Psoas muscle (tissue), 8 donors: ENCODE results near the gene PALB2. TPM values are rescaled to one million over a fixed set of nuclear protein-coding genes. Genes with fewer than 3 reads are reported as not detected.

ENCODE experiments used
- ATAC-seq, 4 donors: fragments of 200-7000 bp; cut with Tn5 transposase; one replicate each; pipeline ENCODE4 v1.9.1; 2020; ENCODE audit warnings: moderate library complexity in 3 of 4, mild to moderate bottlenecking in 2 of 4
- DNase-seq, 2 donors: peaks; one replicate each; pipeline ENCODE4 v3.0.0-alpha.2; 2020
- H3K27ac ChIP-seq: fragments of 200-600 bp; one replicate; pipeline ENCODE4 v1.8.0; 2022
- H3K27me3 ChIP-seq, 3 donors: fragments of 200-600 bp in 1 of 3; one replicate each; pipeline versions ENCODE4 v1.6.1 to v1.8.0; 2013 to 2022; ENCODE audit warnings: low read length in 2 of 3, mild to moderate bottlenecking in 2 of 3, moderate library complexity in 1 of 3; ENCODE audit not compliant: insufficient read depth in 3 of 3
- H3K36me3 ChIP-seq, 2 donors: fragments of 200-600 bp in 1 of 2; one replicate each; pipeline versions ENCODE4 v1.6.1 to v1.8.0; 2013 to 2022; ENCODE audit warnings: low read depth in 1 of 2, mild to moderate bottlenecking in 1 of 2, moderate library complexity in 1 of 2; ENCODE audit not compliant: insufficient read depth in 1 of 2
- H3K4me1 ChIP-seq: fragments of 200-600 bp; one replicate; pipeline ENCODE4 v1.8.0; 2022
- H3K4me3 ChIP-seq: fragments of 200-600 bp; one replicate; pipeline ENCODE4 v1.8.0; 2022; ENCODE audit warnings: mild to moderate bottlenecking
- H3K9me3 ChIP-seq: fragments of 200-600 bp; one replicate; pipeline ENCODE4 v1.8.0; 2022
- WGBS, 3 donors: extraction: QIAGEN DNeasy Blood & Tissue Kit; methylation state at CpG; one replicate each; pipeline versions ENCODE4 v1.1.6 to v1.1.7; 2013; 5-methylcytosine and 5-hydroxymethylcytosine counted together
- intact Hi-C, 2 donors: fragments of 100-400 bp; cut with DNase I; formaldehyde crosslinking; loops; one replicate each; pipeline versions ENCODE4 v1.11.0 to v1.14.2; 2022
- polyA plus RNA-seq, 3 donors: library from polyadenylated mRNA; stranded (reverse); fragments of 200-250 nt; gene quantifications; one replicate each; pipeline ENCODE4 v1.2.3, GENCODE V29; 2013
- total RNA-seq, 4 donors: library from RNA; stranded (reverse); fragmentation: NEBNext Ultra II Directional in 2 of 4; extraction: Animal tissue kit (Norgen Biotek cat#: 25700) in 2 of 4; gene quantifications; one replicate each; pipeline versions ENCODE4 v1.2.1 to v1.2.4, GENCODE V29; 2021 to 2023
- TF ChIP-seq, protein P1 (sequence below): fragments of 200-600 bp; IDR thresholded peaks from one replicate; pipeline ENCODE4 v1.8.0; 2022; ENCODE audit warnings: antibody characterized with exemption
- donor health status: healthy with polysubstance abuse.
- donor health status: DM: no; HTN: no; CAD: no; lungs with moderate emphysema.
- donor health status: Bipolar disorder and iron deficiency.
- donor health status: healthy.
- donor health status: DM: yes; HTN: yes; CAD: no.
- donor health status: DM: no; HTN: no; CAD: no.
- donor health status: DM: no; HTN: no; CAD: no.
- donor health status: DM: yes; HTN: yes; CAD: no.

PALB2 gene
- total and polyA plus RNA-seq, 7 donors, result 4.3 to 10.6 (median 6.2) TPM

DNA sequence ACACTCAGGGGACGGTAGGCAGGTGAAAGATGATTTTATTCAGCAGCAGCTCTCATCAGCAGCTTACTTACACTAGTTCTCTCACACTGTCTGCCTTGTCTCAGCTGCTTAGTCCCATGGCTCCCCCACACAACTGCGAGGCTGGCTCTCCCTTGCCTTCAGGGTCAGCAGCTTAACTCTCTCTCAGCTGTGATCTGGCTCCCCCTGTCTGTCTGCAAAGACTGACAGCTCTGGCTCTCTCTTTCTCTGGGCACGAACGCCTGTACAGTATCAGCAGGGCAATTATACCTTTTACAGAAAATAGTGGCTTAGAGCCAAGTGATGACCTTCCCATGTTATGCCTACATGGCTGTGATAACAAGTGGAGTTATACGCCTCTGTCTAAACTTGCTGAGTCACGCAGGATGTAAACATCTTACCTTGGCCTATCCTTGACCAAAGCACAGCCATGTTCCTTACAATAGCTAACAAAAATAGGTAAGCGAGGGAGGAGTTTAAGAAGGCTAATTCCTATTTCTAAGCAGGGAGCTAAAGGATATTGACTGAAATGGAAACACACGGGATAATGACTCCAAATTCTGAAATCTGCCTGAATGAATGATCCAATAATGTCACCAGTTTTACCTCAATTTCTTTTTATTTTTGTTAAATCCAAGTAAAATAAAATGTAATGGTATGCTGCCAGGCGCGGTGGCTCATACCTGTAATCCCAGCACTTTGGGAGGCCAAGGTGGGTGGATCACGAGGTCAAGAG lies 43.9 kb downstream of the PALB2 start:
- intact Hi-C loops, result loop anchor here (2.0 to 5.0 kb wide), 2 partner anchors 40 to 44 kb away; partner anchors contain the start of genes DCTN5 (in 1 of the 2), EARS2 (in 1 of the 2), PALB2 (in 1 of the 2) and UBFD1 (in 1 of the 2)
- peak overlapping the region; percentile 82 for H3K27ac ChIP-seq
- WGBS, 3 donors, result 83 to 85% (median 84%) methylated on average over 11 of the region's 11 CpGs

DNA sequence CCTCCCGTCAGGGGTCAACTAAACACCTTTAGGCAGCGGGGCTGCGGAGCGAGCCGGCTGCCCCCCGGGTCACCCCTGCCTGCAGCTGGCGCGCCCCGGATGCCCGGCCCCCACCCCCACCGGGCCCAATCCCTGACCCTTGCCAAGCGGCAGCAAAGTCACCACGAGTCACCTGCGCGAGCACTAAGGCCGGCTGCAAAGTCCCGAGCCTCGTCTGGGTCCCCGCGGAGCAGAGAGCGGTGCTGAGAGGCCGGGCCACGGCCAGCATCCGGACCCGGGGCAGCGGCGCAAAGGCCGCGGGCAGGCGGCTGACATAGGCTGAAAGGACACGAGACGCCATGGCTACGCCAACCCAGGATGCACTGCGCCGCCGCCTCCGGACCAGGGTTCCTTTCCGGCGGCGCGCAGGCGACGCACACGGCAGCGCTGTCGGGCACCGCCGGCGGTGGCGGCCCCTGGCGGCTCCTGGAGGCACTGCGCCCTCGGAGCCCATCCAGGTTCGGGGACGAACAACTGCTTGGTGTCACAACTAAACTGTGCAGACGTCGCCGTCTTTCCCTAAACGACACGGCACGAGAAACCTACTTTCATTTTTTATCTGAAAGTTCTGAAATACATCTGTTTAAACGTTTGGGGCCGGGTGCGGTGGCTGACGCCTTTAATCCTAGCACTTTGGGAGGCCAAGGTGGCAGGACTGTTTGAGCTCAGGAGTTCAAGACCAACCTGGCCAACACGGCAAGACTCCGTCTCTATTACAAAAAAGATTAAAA lies 45.0 kb downstream of the PALB2 start, which contains the start of gene NDUFAB1:
Gene NDUFAB1 (minus strand): TSS at position 366 of the 770 bp plus-strand sequence. CDS start 26 bp downstream, at position 340.
- intact Hi-C loops, result loop anchor here (1.0 to 5.0 kb wide), 3 partner anchors 39 to 45 kb away; partner anchors contain the start of genes EARS2 (in 2 of the 2), UBFD1 (in 2 of the 2), DCTN5 (in 1 of the 2) and PALB2 (in 1 of the 2)
- TF ChIP-seq, protein P1, sequence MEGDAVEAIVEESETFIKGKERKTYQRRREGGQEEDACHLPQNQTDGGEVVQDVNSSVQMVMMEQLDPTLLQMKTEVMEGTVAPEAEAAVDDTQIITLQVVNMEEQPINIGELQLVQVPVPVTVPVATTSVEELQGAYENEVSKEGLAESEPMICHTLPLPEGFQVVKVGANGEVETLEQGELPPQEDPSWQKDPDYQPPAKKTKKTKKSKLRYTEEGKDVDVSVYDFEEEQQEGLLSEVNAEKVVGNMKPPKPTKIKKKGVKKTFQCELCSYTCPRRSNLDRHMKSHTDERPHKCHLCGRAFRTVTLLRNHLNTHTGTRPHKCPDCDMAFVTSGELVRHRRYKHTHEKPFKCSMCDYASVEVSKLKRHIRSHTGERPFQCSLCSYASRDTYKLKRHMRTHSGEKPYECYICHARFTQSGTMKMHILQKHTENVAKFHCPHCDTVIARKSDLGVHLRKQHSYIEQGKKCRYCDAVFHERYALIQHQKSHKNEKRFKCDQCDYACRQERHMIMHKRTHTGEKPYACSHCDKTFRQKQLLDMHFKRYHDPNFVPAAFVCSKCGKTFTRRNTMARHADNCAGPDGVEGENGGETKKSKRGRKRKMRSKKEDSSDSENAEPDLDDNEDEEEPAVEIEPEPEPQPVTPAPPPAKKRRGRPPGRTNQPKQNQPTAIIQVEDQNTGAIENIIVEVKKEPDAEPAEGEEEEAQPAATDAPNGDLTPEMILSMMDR, result peak; percentile 100
- H3K4me3 ChIP-seq, result peak within 1 kb of the TSS; percentile 90

More for the DNA sequence above, 43.9 kb downstream of the PALB2 start:
- Histone ChIP-seq H3K4me3 (peak overlapping the region; percentile 90), H3K27me3 (no peaks in the 10 kb centered on the region), H3K4me1 (peaks cover 19% of the 10 kb centered on the region), H3K9me3 (no peaks in the 10 kb centered on the region), H3K36me3 (peaks cover under 1 to 39% of the 10 kb centered on the region in 2 donors)
- TF ChIP-seq, protein P1, result peak; percentile 31
- ATAC-seq, result peak; percentile 53 to 66 (median 64)
- DNase-seq, result peak in 1 of 2 donors; percentile 30

DNA sequence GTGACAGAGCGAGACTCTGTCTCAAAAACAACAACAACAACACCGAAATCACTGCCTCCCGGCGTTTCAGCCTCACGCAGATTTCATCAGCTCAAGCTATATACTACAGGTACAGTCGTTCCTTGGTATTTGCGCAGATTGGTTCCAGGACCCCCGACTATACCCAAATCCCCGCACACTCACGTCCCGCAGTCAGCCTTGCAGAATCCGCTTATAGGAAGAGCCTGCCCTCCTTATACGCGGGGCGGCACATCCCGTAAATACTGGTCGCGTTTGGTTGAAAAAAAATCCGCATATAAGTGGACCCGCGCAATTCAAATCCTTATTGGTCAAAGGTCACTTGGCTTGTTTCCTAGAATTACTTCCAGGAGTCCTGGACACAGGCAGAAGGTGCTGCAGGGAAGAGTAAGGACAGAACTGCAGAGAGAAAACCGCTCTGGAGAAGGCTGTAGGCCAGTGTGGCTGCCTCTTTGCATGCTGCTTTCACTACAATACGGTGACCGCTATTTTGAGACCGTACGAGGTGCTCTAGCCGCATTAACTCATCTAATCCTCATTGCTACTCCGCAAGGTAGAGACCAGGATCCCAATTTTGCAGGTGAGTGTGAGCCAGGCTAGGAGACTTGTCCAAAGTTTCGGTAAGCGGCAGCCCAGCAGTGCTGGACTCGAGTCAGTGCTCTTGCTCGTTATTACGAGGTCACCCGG lies 45.7 kb downstream of the PALB2 start:
- Histone ChIP-seq H3K27me3 (no peaks in the 10 kb centered on the region), H3K4me1 (peaks cover 19% of the 10 kb centered on the region), H3K27ac (peak overlapping the region; percentile 82), H3K36me3 (peaks cover 6 to 45% of the 10 kb centered on the region in 2 donors), H3K4me3 (peak overlapping the region; percentile 90), H3K9me3 (no peaks in the 10 kb centered on the region)
- no peak for DNase-seq
- 15 to 17% (median 16%) methylated on average over 34 of the region's 34 CpGs for WGBS, 3 donors
- ATAC-seq, result peak in 3 of 4 donors; percentile 0 to 4 (median 3)
- TF ChIP-seq, protein P1, result no peak
- intact Hi-C loops, result loop anchor here in 1 of 2 donors (5.0 kb wide), 1 partner anchor 38 kb away; the partner anchor contains the start of genes EARS2 and UBFD1

More for the DNA sequence above, 45.0 kb downstream of the PALB2 start, which contains the start of gene NDUFAB1:
- ATAC-seq (peak; percentile 96 to 99 (median 96)), DNase-seq (peak; percentile 94 to 96)
- peak within 1 kb of the TSS; percentile 82 for H3K27ac ChIP-seq
- peaks cover 19% of the 10 kb centered on the region for H3K4me1 ChIP-seq
- peaks cover 6 to 41% of the 10 kb centered on the region in 2 donors for H3K36me3 ChIP-seq
- no peaks in the 10 kb centered on the region for H3K27me3 ChIP-seq
- H3K9me3 ChIP-seq, result no peaks in the 10 kb centered on the region
- WGBS, 3 donors, result 1 to 2% (median 2%) methylated on average over 60 to 67 of the region's 67 CpGs

DNA sequence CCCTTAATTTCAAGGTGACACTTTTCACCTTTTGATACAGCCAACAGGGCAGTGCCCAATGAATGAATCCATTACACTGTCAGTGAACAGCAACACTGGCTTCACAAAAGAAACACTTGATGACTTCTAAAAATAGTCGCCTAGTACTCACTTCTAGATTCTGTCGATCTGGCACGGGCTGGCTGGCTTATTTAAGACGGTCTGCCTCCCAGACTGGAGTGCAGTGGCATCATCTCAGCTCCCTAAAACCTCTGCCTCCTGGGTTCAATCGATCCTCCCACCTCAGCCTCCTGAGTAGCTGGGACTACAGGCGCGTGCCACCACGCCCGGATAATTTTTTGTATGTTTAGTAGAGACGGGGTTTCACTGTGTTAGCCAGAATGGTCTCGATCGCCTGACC lies 46.9 kb downstream of the PALB2 start:
- no peaks in the 10 kb centered on the region for H3K9me3 ChIP-seq
- H3K27ac ChIP-seq, result peak overlapping the region; percentile 82
- H3K4me3 ChIP-seq, result peak overlapping the region; percentile 90
- ATAC-seq, result peak in 2 of 4 donors; percentile 19 to 33
- 70 to 85% (median 75%) methylated on average over 12 of the region's 12 CpGs for WGBS, 3 donors
- peaks cover 6 to 57% of the 10 kb centered on the region in 2 donors for H3K36me3 ChIP-seq
- H3K4me1 ChIP-seq, result peaks cover 19% of the 10 kb centered on the region
- TF ChIP-seq, protein P1, result no peak
- intact Hi-C loops, result no loop called here
- H3K27me3 ChIP-seq, result no peaks in the 10 kb centered on the region
- no peak for DNase-seq
